Kasumi-1 (cell line): Measurements from ENCODE around the gene ZBTB47.

ENCODE experiments used
- DNase-seq, 2 experiments: peaks; one replicate each; lab custom pipeline; 2025; lab: John Stamatoyannopoulos, UW

Gene ZBTB47

GRCh38 chr3:42685363-42685881, 31.9 kb downstream of the ZBTB47 start, which contains the start of gene KLHL40:
TSS of gene KLHL40 (plus strand) at chr3:42685537. CDS start at chr3:42685619, 82 bp downstream.
- no peak for DNase-seq

GRCh38 chr3:42685891-42686820, 32.7 kb downstream of the ZBTB47 start:
- no peak for DNase-seq

- no peak for DNase-seq
Measured at GRCh38 chr3:42686832-42687650, 33.5 kb downstream of the ZBTB47 start.

- no peak for DNase-seq
Measured at GRCh38 chr3:42688016-42688415, 34.5 kb downstream of the ZBTB47 start.

- no peak for DNase-seq
Measured at GRCh38 chr3:42688487-42689420, 35.3 kb downstream of the ZBTB47 start.

- no peak for DNase-seq
Measured at GRCh38 chr3:42689421-42690014, 36.0 kb downstream of the ZBTB47 start.

GRCh38 chr3:42690191-42690590, 36.7 kb downstream of the ZBTB47 start:
- DNase-seq = no peak

GRCh38 chr3:42690766-42691680, 37.5 kb downstream of the ZBTB47 start:
- DNase-seq = no peak

GRCh38 chr3:42691816-42692666, 38.5 kb downstream of the ZBTB47 start:
- DNase-seq = no peak

- DNase-seq = no peak
Measured at GRCh38 chr3:42692667-42693529, 39.4 kb downstream of the ZBTB47 start.

GRCh38 chr3:42693530-42693930, 40.0 kb downstream of the ZBTB47 start:
- DNase-seq = no peak

- no peak for DNase-seq
Measured at GRCh38 chr3:42694366-42694765, 40.9 kb downstream of the ZBTB47 start.

- no peak for DNase-seq
Measured at GRCh38 chr3:42696356-42697288, 43.1 kb downstream of the ZBTB47 start.

- DNase-seq = no peak
Measured at GRCh38 chr3:42697289-42698051, 44.0 kb downstream of the ZBTB47 start.

GRCh38 chr3:42698216-42698910, 44.9 kb downstream of the ZBTB47 start:
- DNase-seq = no peak

GRCh38 chr3:42698911-42699230, 45.4 kb downstream of the ZBTB47 start:
- DNase-seq = no peak
